DND-41 (cell line): Measurements from ENCODE around the gene IL1F10.

ENCODE experiments used
- ATAC-seq: fragments of 200-7000 bp; cut with Tn5 transposase; 3 replicates; pipeline ENCODE4 v1.9.1; 2021; ENCODE audit warnings: low read depth; ENCODE audit not compliant: insufficient read depth
- DNase-seq: peaks from one replicate; pipeline ENCODE4 v3.0.0-alpha.2; 2020
- H2AFZ ChIP-seq: 2 replicates; pipeline ENCODE4 v1.6.0; 2012; ENCODE audit warnings: low read depth, low read length
- H3K27ac ChIP-seq: 2 replicates; pipeline ENCODE4 v1.5.1; 2012; ENCODE audit warnings: low read length, inconsistent platforms
- H3K27me3 ChIP-seq: fragments of 200-600 bp; sonication (generic); 2 replicates; pipeline ENCODE4 v1.6.0; 2012; ENCODE audit warnings: low read length, mild to moderate bottlenecking, inconsistent platforms; ENCODE audit not compliant: insufficient read depth, poor library complexity
- H3K36me3 ChIP-seq: 2 replicates; pipeline ENCODE4 v1.5.1; 2012; ENCODE audit warnings: low read length, inconsistent platforms; ENCODE audit not compliant: insufficient read depth
- H3K4me1 ChIP-seq: 2 replicates; pipeline ENCODE4 v1.5.1; 2012; ENCODE audit warnings: mild to moderate bottlenecking, low read length; ENCODE audit not compliant: insufficient read depth
- H3K4me2 ChIP-seq: 2 replicates; pipeline ENCODE4 v1.6.0; 2012; ENCODE audit warnings: mild to moderate bottlenecking, moderate library complexity, low read length, inconsistent platforms; ENCODE audit not compliant: insufficient read depth
- H3K4me3 ChIP-seq, 2 experiments: fragments of 200-600 bp in 1 of 2; shearing (Covaris generic) in 1 of 2; 2 replicates each; pipeline ENCODE4 v1.5.1; 2012 to 2016; ENCODE audit warnings: inconsistent platforms in 2 of 2, low read length in 2 of 2, mild to moderate bottlenecking in 2 of 2, low read depth in 1 of 2, moderate library complexity in 1 of 2
- H3K79me2 ChIP-seq: 2 replicates; pipeline ENCODE4 v1.6.0; 2012; ENCODE audit warnings: low read length, inconsistent platforms; ENCODE audit not compliant: insufficient read depth
- H3K9ac ChIP-seq: 2 replicates; pipeline ENCODE4 v1.6.0; 2012; ENCODE audit warnings: low read depth, mild to moderate bottlenecking, inconsistent platforms, low read length, moderate library complexity
- H3K9me3 ChIP-seq: 2 replicates; pipeline ENCODE4 v1.5.1; 2012; ENCODE audit warnings: low read length, moderate library complexity, mild to moderate bottlenecking, inconsistent platforms; ENCODE audit not compliant: insufficient read depth, severe bottlenecking
- H4K20me1 ChIP-seq: 2 replicates; pipeline ENCODE4 v1.6.0; 2012; ENCODE audit warnings: low read length; ENCODE audit not compliant: insufficient read depth
- CTCF ChIP-seq: IDR thresholded peaks from 2 replicates; pipeline ENCODE4 v1.5.1; 2012; ENCODE audit warnings: borderline replicate concordance, low read length, moderate library complexity, mild to moderate bottlenecking; ENCODE audit not compliant: poor library complexity, severe bottlenecking; ENCODE audit errors: extremely low read depth
- EZH2 ChIP-seq: IDR thresholded peaks from 3 replicates; pipeline ENCODE4 v1.6.1; 2012; ENCODE audit warnings: borderline replicate concordance, low read depth, mild to moderate bottlenecking, moderate library complexity, low read length, inconsistent platforms; ENCODE audit not compliant: severe bottlenecking

Gene IL1F10

GRCh38 chr2:113078350-113078839 lies 10.6 kb downstream of the IL1F10 start:
- Histone ChIP-seq H4K20me1 (no peaks in the 10 kb centered on the region), H3K36me3 (no peaks in the 10 kb centered on the region), H3K27me3 (peaks cover 41% of the 10 kb centered on the region), H3K9me3 (no peaks in the 10 kb centered on the region), H3K4me1 (no peaks in the 10 kb centered on the region), H3K4me3 (no peak overlapping the region), H3K9ac (no peak overlapping the region), H3K4me2 (no peak overlapping the region), H2AFZ (no peak overlapping the region), H3K27ac (no peak overlapping the region), H3K79me2 (no peaks in the 10 kb centered on the region)
- no peak for TF ChIP-seq CTCF
- TF ChIP-seq EZH2, result no peak
- ATAC-seq (no peak), DNase-seq (no peak)

GRCh38 chr2:113079131-113079530 lies 11.4 kb downstream of the IL1F10 start:
- H3K9me3 ChIP-seq, result no peaks in the 10 kb centered on the region
- H4K20me1 ChIP-seq, result no peaks in the 10 kb centered on the region
- no peaks in the 10 kb centered on the region for H3K36me3 ChIP-seq
- no peaks in the 10 kb centered on the region for H3K4me1 ChIP-seq
- H3K27me3 ChIP-seq, result peaks cover 37% of the 10 kb centered on the region
- TF ChIP-seq EZH2, result no peak
- no peak for TF ChIP-seq CTCF
- no peak for DNase-seq
- no peak overlapping the region for H2AFZ ChIP-seq
- H3K9ac ChIP-seq, result no peak overlapping the region
- H3K4me2 ChIP-seq, result no peak overlapping the region
- no peaks in the 10 kb centered on the region for H3K79me2 ChIP-seq
- no peak overlapping the region for H3K27ac ChIP-seq
- no peak for ATAC-seq
- H3K4me3 ChIP-seq, result no peak overlapping the region

GRCh38 chr2:113080134-113080533 lies 12.4 kb downstream of the IL1F10 start:
- TF ChIP-seq CTCF (peak; percentile 87), EZH2 (no peak)
- H3K4me1 ChIP-seq, result no peaks in the 10 kb centered on the region
- peak; percentile 88 for ATAC-seq
- H2AFZ ChIP-seq, result no peak overlapping the region
- no peak overlapping the region for H3K4me2 ChIP-seq
- H3K4me3 ChIP-seq, result no peak overlapping the region
- H3K27ac ChIP-seq, result no peak overlapping the region
- H3K9me3 ChIP-seq, result no peaks in the 10 kb centered on the region
- H3K27me3 ChIP-seq, result peaks cover 27% of the 10 kb centered on the region
- peak; percentile 48 for DNase-seq
- H3K79me2 ChIP-seq, result no peaks in the 10 kb centered on the region
- no peaks in the 10 kb centered on the region for H4K20me1 ChIP-seq
- H3K9ac ChIP-seq, result no peak overlapping the region
- no peaks in the 10 kb centered on the region for H3K36me3 ChIP-seq
